ENCODE results near the gene FGD4.
"Not testable (repeated sequence)": the region's sequence is repeated elsewhere in the genome, so short reads cannot be mapped to it uniquely, and the experiment has no call there.

Gene FGD4

GRCh38 chr12:32499048-32499447, 99.7 kb downstream of the FGD4 start:
- DNase-seq, result no peak

GRCh38 chr12:32501835-32502333, 102.5 kb downstream of the FGD4 start:
- no peak for DNase-seq

DNA sequence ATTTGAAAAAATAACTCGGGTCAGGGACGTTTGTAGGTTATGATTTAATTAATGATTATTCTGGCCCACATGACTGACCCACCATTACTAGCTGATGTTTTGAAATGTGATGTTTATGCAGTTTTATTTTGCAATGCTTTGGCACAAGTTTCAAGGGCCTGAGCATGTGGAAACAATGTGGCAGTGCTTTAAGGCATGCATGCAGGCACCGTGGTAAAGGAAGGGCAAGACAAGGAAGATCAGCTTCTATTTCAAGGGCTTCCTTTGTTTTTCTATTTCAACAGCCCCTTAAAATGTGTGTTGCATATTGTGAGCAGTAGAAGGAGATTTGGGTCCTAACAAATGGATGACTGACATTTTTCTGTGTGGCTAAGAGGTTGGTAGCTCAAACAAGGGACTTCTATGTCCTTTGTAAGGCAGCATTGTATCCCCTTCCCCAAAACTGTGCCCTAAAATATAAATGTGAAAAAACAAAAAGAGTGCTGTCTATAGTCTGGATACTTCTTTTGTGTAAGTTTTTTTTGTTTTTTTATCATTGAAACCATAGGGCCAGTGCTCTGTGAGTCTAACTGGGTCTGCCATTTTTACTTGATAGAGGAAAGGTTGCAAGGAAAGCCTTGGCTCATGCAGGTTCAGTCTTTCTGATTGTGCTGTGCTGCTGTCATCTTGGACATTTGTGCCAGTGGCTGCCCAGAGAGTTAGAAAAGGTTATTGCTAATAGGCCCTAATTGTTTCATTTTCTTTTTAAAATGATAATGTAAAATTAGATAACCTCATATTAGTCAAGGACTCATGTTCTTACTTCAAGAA, 103.5 kb downstream of the FGD4 start:
- DNase-seq, result no peak

DNA sequence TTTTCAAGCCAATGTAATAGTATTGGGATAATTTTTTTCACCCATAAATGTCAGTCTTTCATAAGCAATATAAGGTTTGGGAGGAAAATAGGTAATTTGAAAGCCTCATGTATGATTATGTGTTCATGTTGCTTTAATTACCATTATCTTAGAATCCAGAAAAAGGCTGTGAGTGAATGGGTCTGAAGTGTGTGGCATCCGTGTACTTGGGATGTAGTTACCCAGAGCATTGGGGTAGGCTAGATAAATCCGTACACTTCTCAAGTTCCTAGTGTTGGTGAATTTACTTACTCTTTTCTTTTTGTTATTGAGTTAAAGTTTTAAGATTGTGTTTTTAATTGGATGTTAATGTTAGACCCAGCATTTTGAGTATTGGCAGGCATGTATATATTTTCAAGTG, 104.4 kb downstream of the FGD4 start:
- DNase-seq, result no peak

GRCh38 chr12:32504591-32504990, 105.2 kb downstream of the FGD4 start:
- no peak for DNase-seq

DNA sequence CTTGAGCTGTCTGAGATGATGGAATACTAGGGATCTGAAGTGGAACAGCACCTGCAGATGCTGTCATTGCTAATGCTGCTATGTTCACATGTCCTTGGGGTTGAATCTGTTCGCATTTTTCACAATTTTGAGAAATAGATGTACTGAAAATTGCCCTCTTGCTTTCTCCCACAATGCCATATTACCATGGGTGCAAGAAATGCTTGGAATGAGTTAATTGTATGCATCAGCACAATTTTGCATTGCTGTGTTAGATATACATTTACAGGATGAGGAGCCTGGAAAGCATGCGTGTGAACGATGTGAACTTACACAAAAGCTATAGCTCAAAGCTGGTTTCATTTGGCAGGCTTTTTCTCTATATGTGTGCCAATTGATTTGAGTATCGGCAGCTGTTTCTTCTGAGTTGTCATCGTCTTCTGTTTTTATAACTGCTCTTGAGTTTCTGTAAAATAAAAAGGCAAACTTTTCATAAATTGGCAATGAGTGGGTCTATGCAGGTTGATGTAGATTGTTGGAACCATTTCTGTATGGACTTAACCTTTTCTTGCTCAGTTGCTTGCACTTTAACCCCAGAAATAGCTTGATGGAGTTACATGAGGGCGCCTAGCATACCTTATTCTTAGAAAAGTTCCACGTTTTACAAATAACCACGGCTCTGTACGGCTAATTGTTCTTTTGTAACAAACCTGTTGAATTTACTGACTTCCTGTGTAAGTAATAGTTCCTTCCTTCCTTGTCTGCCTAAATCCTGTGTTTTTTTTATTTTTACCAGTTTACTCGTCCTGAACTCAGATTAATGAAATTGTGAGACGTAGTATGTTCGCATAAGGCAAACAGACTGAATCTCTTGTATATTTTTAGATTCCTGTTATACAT, 105.9 kb downstream of the FGD4 start:
- DNase-seq, result no peak

DNA sequence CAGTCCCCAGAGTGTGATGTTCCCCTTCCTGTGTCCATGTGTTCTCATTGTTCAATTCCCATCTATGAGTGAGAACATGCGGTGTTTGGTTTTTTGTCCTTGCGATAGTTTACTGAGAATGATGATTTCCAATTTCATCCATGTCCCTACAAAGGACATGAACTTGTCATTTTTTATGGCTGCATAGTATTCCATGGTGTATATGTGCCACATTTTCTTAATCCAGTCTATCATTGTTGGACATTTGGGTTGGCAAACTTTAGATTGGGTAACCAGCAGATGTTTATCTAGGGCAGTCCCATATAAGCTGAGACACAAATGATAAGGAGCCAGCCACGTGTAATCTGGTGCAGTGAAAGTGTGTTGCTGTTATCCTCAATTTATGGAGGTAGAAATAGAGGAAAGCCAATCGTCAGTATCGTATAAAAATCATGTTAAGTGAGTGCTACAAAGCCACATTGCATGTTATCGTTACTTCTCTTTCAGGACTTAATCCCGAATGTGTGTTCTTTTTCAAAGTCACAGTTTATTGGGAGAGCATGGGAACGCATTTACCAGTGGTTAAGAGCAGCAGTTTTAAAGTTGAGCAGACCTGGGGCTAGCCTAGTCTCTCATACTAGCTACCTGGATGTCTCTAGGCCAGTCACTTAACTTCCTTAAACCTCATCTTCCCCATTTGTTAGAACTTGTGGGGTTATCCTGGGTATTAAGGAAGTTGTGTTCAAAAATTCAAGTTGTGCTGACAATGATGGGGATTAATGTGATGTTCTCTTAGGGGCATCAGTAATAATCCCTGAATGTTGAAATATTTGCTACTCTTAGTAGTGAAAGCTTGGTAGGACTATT, 108.0 kb downstream of the FGD4 start:
- not testable (repeated sequence) for DNase-seq

DNA sequence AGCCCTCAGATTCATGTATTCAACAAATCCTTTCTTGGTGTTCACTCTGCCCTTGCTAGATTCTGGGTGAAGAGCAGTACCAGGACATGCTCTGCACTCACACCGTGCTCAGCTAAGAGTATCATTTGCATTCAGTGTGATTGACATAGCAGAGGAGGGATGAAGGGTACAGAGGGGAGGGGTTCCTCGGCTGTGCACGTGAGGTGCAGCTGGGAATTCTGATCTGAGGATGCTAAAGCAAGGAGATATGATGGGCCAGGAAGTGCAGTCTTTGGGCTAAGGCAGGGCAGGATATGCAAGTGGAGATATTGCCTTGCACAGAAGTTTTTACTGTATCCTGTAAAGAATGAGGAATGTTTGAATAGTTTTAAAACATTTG, 108.6 kb downstream of the FGD4 start:
- DNase-seq, result no peak

- no peak for DNase-seq
Measured at GRCh38 chr12:32508626-32509025, 109.3 kb downstream of the FGD4 start.

DNA sequence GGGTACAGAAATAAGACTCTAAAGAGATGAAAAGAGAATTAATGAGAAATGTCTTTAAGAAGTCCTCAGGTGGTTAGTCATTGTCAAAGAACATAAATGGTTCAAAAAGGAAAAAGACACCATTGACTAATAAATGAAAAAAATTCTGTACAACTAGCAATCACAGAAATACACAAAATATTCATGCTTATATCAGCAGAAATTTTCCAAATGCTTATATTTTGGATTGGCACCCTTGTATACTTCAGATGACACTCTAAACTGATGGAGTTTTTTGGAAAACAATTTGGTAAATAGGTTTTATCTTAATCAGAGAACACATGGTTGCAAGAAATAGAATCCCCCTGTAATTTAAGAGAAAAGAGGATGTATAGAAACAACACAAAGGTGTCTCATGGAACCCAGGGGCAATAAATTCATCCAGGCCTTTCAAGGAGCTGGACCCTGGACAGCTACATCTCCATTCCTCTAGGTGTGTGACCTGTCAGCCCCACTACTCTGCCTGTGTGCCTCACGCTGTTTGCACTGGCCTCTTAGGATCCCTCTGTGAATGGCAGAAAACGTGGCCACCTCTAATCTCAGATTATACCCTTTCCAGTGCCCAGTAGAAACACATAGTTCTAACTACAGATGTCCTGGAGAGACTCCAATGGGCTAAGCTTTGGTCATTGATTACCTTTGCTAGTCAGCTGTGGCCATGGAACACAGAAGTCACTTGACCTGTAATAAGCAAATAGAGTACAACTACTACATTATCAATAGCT, 110.2 kb downstream of the FGD4 start:
- DNase-seq, result no peak

- DNase-seq, result not testable (repeated sequence)
Measured at GRCh38 chr12:32511976-32512375, 112.6 kb downstream of the FGD4 start.

- no peak for DNase-seq
Measured at GRCh38 chr12:32512379-32512778, 113.0 kb downstream of the FGD4 start.

- no peak for DNase-seq
Measured at GRCh38 chr12:32512910-32513309, 113.6 kb downstream of the FGD4 start.

DNA sequence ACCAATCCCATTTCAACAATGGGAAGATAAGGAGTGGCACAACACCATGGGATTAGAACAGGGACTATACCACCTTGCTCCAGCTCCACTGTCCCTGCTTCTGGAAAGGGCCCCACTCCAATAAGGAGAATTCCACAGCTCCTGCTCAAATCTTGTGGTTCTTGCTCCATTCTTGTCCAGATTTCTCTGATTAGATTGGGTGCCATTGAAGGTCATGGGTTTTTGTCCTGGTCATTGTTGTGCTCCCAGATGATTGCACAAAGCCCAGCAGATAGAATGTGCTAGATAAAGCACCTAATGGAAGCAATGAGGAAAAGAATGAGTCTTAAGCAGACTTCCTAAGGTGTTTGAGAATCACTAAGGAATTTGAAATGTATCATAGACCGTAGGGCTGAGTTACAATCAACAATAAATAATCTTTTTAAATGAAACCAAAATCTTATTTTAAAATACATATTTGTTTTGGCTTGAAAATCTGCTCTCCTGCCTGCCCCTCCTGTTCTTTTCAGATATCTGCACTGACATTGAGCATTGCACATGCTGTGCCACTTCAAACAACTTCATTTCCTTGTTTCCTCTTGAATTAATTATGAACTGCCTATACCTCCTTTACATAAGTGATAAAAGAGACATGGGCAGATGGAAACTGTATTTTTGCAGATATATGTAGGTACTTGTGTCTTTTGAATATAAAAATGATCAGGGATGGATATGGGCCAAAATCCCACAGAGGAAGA, 115.9 kb downstream of the FGD4 start:
- no peak for DNase-seq

- no peak for DNase-seq
Measured at GRCh38 chr12:32516230-32516629, 116.9 kb downstream of the FGD4 start.

DNA sequence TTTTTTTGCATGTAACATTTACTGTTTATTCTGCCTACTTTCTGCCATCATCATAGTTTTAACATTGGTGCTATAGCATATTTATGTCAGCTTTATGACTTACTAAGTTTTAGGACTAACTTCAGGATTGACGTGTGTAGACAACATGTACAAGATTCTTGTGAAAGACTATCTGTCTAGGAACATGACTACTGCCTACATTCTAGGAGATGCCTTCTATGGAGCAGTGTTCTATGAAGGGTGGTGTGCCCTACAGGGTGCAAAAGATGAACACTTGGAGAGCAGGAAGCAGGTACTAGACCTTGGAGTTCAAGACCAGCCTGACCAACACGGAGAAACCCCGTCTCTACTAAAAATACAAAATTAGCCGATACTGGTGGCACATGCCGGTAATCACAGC, 118.6 kb downstream of the FGD4 start:
- DNase-seq, result no peak

GRCh38 chr12:32519047-32519446, 119.7 kb downstream of the FGD4 start:
- DNase-seq, result no peak

DNA sequence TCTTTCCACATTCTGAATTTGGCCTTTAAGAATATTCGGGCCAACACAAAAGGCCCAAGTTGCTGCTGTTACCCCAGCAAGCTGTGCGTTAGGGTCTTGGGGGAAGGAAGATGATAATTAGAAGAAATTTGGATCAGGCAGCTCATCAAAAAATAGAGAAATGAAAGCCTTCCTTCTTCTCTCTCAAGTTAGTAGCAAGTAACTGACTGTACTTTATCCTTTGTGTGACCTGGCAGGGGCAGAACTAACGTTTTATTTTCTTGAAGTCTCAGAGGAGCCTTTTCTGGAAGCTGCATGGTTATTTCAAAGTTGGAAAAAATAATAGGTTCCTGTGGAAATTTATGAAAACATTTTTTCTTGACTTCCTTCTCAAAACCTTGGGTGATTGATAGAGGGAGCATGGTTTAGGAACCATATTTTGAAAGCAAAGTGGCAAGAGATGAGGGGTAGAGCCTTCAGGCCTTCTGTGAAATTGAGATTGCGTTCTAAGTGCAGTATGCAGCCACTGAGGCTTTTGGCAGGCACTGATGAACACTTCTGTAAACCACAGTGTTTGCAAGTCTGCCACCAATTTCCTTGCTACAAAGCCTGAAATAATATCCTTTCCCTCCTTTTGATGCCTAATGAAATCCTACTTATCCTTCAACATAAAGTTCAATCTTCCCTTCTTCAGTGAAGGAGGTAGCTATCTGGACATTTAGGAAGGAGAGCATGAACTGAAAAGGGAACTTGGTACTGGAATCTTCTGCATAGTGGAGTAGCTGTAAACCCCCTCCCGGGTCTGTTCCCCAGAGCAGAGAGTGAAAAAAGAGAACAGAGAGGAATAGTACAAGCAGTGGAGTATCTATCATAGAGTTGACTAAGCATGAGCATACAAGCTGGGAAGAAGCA, 123.2 kb downstream of the FGD4 start:
- no peak for DNase-seq

- not testable (repeated sequence) for DNase-seq
Measured at GRCh38 chr12:32525802-32526201, 126.4 kb downstream of the FGD4 start.

- not testable (repeated sequence) for DNase-seq
Measured at GRCh38 chr12:32526343-32526742, 127.0 kb downstream of the FGD4 start.

All from NCI-H1436 treated with DMSO at 0.1 percent for 48 hours (cell line).